Brain microvascular endothelial cell (primary cell): Measurements from ENCODE around the gene ADARB2.

Experiments used
- DNase-seq: peaks from one replicate; pipeline ENCODE4 v3.0.0-alpha.2; 2020
- H3K27ac ChIP-seq: fragments of 250-450 bp; sonication (Bioruptor Pico); 2 replicates; pipeline ENCODE4 v1.5.1; 2020; ENCODE audit warnings: mild to moderate bottlenecking, moderate library complexity
- H3K27me3 ChIP-seq: fragments of 250-450 bp; sonication (Bioruptor Pico); replicated peaks from 2 replicates; pipeline ENCODE4 v1.5.1; 2020; ENCODE audit warnings: mild to moderate bottlenecking
- H3K36me3 ChIP-seq: fragments of 250-450 bp; sonication (Bioruptor Pico); replicated peaks from 2 replicates; pipeline ENCODE4 v1.5.1; 2020; ENCODE audit warnings: mild to moderate bottlenecking
- H3K4me3 ChIP-seq: 2 replicates; pipeline ENCODE4 v1.5.1; 2011; ENCODE audit warnings: low read depth, mild to moderate bottlenecking, control low read depth, low read length, moderate library complexity
- in situ Hi-C: cut with HindIII; loops from 2 replicates; pipeline ENCODE4 v1.10.0; 2017; ENCODE audit warnings: low sequenced_read_pairs, low pct_ligation_motif_present
- TF ChIP-seq, protein P1 (sequence below): IDR thresholded peaks from 2 replicates; pipeline ENCODE4 v1.5.1; 2011; ENCODE audit warnings: low read depth, mild to moderate bottlenecking, moderate library complexity, low read length, control low read depth, inconsistent platforms; ENCODE audit errors: missing control alignments

ADARB2 gene

DNA sequence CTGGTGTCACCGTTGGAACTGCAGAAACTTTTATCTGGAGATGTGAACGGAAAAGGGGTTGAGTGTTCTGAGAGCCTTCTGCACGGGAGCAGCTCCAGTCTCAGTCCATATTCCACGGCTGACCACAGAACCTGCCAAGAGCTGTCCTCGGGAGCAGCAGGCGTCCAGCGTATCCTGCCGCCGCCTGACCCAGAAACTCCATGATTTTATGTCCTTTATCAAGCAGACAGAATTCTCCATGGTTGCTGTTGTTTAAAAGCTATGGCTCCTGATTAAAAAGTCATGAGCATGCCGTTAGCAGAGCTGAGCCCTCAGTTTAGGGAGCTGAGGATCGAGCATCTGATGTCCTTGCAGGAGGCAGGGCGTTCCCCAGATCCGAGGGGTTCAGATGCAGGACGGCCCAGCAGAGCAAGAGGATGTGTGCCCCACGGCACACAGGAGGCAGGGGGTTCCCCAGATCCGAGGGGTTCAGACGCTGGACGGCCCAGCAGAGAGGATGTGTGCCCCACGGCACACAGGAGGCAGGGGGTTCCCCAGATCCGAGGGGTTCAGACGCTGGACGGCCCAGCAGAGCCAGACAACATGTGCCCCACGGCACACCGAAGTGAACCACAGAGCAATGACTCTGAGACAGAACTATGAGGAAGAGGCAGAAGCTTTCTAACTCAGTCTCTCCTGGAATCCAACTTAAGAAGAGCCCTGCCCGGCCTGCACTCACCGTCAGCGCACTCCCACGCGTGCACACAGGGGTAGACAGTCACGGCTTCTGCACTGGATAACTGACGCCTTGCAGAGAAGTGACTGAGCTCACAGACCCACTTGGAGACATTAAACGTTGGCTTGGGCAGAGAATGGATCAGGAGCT lies 584.7 kb downstream of the ADARB2 start:
- TF ChIP-seq, protein P1, sequence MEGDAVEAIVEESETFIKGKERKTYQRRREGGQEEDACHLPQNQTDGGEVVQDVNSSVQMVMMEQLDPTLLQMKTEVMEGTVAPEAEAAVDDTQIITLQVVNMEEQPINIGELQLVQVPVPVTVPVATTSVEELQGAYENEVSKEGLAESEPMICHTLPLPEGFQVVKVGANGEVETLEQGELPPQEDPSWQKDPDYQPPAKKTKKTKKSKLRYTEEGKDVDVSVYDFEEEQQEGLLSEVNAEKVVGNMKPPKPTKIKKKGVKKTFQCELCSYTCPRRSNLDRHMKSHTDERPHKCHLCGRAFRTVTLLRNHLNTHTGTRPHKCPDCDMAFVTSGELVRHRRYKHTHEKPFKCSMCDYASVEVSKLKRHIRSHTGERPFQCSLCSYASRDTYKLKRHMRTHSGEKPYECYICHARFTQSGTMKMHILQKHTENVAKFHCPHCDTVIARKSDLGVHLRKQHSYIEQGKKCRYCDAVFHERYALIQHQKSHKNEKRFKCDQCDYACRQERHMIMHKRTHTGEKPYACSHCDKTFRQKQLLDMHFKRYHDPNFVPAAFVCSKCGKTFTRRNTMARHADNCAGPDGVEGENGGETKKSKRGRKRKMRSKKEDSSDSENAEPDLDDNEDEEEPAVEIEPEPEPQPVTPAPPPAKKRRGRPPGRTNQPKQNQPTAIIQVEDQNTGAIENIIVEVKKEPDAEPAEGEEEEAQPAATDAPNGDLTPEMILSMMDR, result no peak
- Histone ChIP-seq H3K4me3 (no peak overlapping the region), H3K36me3 (no peaks in the 10 kb centered on the region), H3K27me3 (no peaks in the 10 kb centered on the region), H3K27ac (no peak overlapping the region)
- in situ Hi-C loops, result no loop called here
- no peak for DNase-seq

DNA sequence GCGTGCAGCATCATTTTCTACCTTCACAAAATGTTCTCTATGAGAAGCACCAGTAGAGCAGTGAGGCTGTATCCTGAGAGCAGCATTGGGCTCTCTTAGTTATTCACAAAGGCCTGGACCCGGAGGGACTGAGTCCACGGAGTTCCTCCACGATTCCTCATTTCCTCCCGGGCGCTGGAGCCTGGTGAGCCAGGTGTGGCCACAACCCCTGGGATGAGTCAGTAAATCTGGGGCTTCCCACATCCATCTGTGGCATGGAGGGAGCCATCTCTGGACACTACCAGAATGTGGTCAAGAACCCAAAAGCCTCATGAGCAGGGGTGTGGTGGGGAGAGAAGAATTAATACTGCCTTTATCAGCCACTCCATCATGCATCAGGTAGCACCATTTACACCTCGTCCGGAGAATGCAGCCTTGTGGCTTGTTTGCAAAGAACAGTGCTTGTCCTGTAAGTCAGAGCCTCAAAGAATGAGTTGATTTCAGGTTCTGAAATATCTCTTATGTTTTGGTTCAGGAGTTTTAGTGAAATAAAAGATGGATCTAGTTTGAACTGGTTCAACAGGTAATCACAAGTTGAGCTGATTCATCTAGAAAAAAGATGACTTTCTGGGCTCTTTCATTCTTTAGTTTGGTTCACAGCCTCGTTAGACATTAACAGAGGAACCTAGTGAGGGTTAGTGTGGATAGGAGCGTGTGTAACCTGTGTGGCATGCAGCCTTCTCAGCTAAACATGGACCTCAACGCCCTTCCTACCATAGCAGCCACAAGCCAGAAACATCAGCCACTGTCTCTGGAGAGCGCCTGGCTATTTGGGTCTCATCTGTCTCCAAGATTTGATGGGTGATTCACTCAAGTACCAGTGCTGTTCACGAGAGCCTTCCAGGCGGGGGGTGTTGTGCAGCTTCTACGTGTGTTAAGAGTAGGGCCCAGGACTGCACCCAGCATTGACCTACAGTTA lies 586.0 kb downstream of the ADARB2 start:
- in situ Hi-C loops, result no loop called here
- no peaks in the 10 kb centered on the region for H3K27me3 ChIP-seq
- no peaks in the 10 kb centered on the region for H3K36me3 ChIP-seq
- H3K4me3 ChIP-seq, result no peak overlapping the region
- TF ChIP-seq, protein P1, result no peak
- H3K27ac ChIP-seq, result no peak overlapping the region
- no peak for DNase-seq

DNA sequence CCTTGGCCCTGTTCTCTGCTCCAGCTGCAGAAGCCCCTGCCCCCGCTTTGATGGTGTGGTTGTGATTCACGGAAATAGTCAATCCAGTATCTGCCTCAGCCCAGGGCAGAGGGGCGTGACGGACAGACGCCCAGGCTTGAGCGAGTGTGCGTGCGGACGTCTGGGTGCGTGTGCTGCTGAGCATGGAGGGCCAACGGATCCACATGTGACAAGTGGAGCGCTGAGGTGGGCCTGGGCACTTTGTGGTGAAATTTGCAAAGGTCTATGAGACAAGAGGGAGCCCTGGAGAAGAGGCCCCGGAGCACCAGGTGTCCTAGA lies 586.7 kb downstream of the ADARB2 start:
- Histone ChIP-seq H3K27ac (no peak overlapping the region), H3K36me3 (no peaks in the 10 kb centered on the region), H3K27me3 (no peaks in the 10 kb centered on the region), H3K4me3 (no peak overlapping the region)
- DNase-seq, result no peak
- TF ChIP-seq, protein P1, result no peak
- in situ Hi-C loops, result no loop called here

DNA sequence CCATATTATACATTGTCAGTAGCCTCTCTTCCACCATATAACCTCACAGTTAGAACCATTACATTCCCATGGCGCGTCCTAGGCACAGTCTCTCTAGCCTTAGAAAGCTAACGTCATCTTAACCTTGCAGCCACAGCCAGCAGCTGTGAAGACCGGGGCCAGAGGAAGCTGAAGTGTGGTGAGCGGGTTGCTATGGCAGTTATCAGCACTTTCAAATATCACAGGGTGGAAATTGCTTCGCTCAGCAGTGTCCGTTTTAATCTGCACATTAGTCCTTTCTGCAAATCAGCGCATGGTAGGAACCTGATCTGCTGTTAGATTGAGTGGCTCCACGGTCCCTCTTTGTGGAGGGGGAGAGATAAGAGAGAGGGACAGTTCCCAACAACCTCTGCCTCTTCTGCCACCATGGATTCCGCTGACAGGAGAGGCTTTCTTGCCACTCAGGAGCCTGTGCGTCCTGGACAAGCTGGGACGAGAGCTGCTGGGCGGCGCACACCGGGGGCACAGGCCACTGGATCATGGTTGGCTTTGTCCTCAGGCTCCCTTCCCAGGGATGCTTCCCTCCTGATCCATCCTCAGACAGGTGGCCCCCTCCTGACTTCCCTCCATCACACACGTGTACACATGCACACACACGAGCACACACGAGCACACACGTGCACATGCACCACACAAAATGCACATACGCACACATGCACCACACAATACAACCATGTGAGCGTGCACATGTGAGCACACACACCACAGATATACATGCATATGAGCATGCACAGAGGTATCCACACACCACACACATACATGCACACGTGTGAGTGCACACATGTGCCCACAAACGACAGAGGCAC lies 587.3 kb downstream of the ADARB2 start:
- in situ Hi-C loops, result no loop called here
- no peaks in the 10 kb centered on the region for H3K27me3 ChIP-seq
- no peak overlapping the region for H3K27ac ChIP-seq
- no peaks in the 10 kb centered on the region for H3K36me3 ChIP-seq
- H3K4me3 ChIP-seq, result no peak overlapping the region
- TF ChIP-seq, protein P1, result no peak
- DNase-seq, result no peak

DNA sequence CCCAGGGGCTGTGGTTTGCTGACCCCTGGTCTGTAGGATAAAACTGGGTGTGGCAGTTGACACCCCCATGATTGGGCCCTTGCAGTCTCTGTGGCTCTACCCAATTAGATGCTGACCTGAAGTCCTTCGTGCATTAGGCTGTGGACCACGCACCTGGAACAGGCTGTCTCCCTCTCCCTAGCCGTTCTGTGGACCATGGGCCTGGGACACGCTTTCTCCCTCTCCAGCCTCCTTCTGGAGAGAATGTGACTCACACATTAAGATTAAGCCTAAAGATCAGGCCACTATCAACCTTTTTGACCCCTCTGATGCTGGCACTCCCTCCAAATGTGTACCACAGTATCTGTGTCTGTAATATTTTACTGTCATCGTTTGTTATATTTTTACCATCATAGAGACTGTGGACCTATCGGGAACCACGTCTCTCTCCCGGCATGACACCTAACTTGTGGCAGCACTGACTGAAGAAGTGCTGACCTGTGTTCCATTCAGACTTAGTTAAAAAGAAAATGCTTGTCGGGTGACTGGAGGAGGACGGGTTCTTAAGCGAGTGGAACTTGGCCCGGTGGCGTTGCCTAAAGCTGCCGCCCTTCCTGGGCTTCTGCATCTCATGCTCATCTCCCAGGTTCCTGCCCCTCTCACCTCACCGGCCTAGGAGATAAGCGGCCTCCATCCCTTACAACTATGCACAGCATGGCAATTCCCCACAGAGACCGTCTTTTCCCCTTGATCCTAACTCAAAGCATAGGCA lies 588.3 kb downstream of the ADARB2 start:
- no peak for DNase-seq
- TF ChIP-seq, protein P1, result no peak
- no peak overlapping the region for H3K27ac ChIP-seq
- no peaks in the 10 kb centered on the region for H3K36me3 ChIP-seq
- no peak overlapping the region for H3K4me3 ChIP-seq
- no peaks in the 10 kb centered on the region for H3K27me3 ChIP-seq
- in situ Hi-C loops, result no loop called here
